GM21367 (cell line): ENCODE data around the gene KRTAP20-3.

Experiments used
- ATAC-seq: cut with Tn5 transposase; IDR thresholded peaks from one replicate; pipeline ENCODE4 v1.9.1; 2021; ENCODE audit not compliant: unreplicated experiment

The KRTAP20-3 gene

DNA sequence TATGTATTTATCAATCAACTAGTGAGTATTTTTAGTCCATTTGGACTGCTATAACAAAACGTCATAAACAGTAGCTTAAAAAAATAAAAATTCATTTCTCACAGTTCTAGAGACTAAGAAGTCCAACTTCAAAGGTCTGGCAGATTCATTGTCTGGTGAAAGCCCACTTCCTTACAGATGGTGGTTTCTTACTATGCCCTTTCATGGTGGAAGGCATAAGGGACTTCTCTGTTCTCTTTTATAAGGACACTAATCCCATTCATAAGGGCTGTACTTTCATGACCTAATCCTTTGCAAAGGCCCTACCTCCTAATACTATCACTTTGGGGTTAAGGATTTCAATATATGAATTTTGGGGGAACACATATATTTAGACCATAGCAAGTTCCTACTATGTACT, 37.9 kb downstream of the KRTAP20-3 start:
- ATAC-seq = no peak

DNA sequence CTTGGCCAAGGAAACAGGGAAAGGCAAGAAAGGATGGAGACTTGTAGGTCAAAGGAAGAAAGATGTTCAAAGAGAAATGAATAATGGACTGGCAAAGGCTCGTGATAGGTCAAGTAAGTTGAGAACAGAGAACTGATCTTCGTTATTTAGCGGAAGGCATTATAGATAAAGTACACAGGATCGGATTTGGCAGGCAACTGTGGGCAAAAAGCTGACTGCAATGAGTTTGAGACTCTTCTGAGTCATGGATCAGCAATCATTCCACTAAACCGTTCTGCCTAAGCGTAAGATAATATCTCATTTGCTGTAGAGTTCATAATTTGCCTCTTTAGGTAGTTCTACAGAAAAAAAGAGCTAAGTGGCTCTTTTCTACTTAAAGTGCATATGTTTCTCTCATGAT, 41.8 kb downstream of the KRTAP20-3 start:
- no peak for ATAC-seq

DNA sequence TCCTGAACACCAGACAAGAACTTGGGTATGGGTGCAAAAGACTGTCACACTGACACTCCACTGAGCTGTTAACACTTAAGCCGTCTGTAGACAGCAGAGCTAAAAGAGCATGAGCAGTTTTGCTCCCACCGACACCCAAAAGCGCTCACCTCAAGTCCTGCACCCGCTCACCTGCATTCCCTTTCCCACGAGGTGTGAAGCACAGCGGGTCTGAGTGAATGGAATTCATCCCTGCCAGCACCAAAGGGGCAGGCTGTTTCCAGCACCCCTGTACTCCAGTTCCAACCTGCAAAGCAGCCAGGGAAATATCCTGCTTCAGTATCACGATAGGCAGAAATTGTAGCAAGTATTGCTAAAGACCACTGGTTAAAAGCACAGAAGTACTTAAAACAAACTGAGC, 47.2 kb downstream of the KRTAP20-3 start:
- no peak for ATAC-seq
